Keratinocyte (primary cell): Measurements from ENCODE around the gene NSDHL. TPM values are rescaled to one million over a fixed set of nuclear protein-coding genes. Genes with fewer than 3 reads are reported as not detected.

Source experiments
- DNase-seq: peaks from one replicate; pipeline ENCODE4 v3.0.0-alpha.2; 2011; ENCODE audit warnings: low read depth, missing footprints, low spot score
- FAIRE-seq: peaks from 2 replicates; lab custom pipeline; 2011; peaks lifted over from hg19 to GRCh38; lab: Jason Lieb, UNC
- H2AFZ ChIP-seq: 2 replicates; pipeline ENCODE4 v1.6.0; 2012; ENCODE audit warnings: low read length, control low read depth, inconsistent platforms; ENCODE audit not compliant: control insufficient read depth
- H3K27ac ChIP-seq: 2 replicates; pipeline ENCODE4 v1.5.1; 2011; ENCODE audit warnings: low read length; ENCODE audit not compliant: control insufficient read depth, insufficient read depth
- H3K27me3 ChIP-seq: 3 replicates; pipeline ENCODE4 v1.6.0; 2011; ENCODE audit warnings: low read length; ENCODE audit not compliant: control insufficient read depth, insufficient read depth; ENCODE audit errors: extremely low read depth
- H3K36me3 ChIP-seq, 2 experiments: 2 replicates in 1 of 2; 3 replicates in 1 of 2; pipeline ENCODE4 v1.5.1; 2011; ENCODE audit warnings: low read length in 2 of 2, mild to moderate bottlenecking in 1 of 2; ENCODE audit not compliant: control insufficient read depth in 2 of 2, insufficient read depth in 2 of 2; ENCODE audit errors: extremely low read depth in 1 of 2
- H3K4me1 ChIP-seq: 3 replicates; pipeline ENCODE4 v1.5.1; 2011; ENCODE audit warnings: low read length; ENCODE audit not compliant: control insufficient read depth, insufficient read depth; ENCODE audit errors: extremely low read depth
- H3K4me2 ChIP-seq: 3 replicates; pipeline ENCODE4 v1.6.0; 2011; ENCODE audit warnings: low read depth, low read length; ENCODE audit not compliant: control insufficient read depth, insufficient read depth; ENCODE audit errors: extremely low read depth
- H3K4me3 ChIP-seq, 3 experiments: fragments of 200-600 bp in 1 of 3; sonication (generic) in 1 of 3; 2 replicates in 2 of 3; 3 replicates in 1 of 3; pipeline ENCODE4 v1.5.1; 2011 to 2016; ENCODE audit warnings: low read length in 3 of 3, mild to moderate bottlenecking in 3 of 3, control low read depth in 2 of 3, inconsistent platforms in 1 of 3, low read depth in 1 of 3, mixed read lengths in 1 of 3, mixed run types in 1 of 3, moderate library complexity in 1 of 3; ENCODE audit not compliant: control insufficient read depth in 2 of 3, insufficient read depth in 2 of 3; ENCODE audit errors: extremely low read depth in 1 of 3
- H3K79me2 ChIP-seq: 2 replicates; pipeline ENCODE4 v1.6.0; 2012; ENCODE audit warnings: low read length; ENCODE audit not compliant: control insufficient read depth, insufficient read depth
- H3K9ac ChIP-seq: 3 replicates; pipeline ENCODE4 v1.6.0; 2011; ENCODE audit warnings: low read length; ENCODE audit not compliant: control insufficient read depth, insufficient read depth; ENCODE audit errors: extremely low read depth
- H3K9me1 ChIP-seq: 3 replicates; pipeline ENCODE4 v1.6.0; 2011; ENCODE audit warnings: low read length; ENCODE audit not compliant: control insufficient read depth, insufficient read depth; ENCODE audit errors: extremely low read depth
- H3K9me3 ChIP-seq: 2 replicates; pipeline ENCODE4 v1.5.1; 2012; ENCODE audit warnings: low read depth, low read length; ENCODE audit not compliant: control insufficient read depth
- H4K20me1 ChIP-seq: 3 replicates; pipeline ENCODE4 v1.6.0; 2011; ENCODE audit warnings: low read length; ENCODE audit not compliant: control insufficient read depth, insufficient read depth; ENCODE audit errors: extremely low read depth
- EZH2 ChIP-seq: IDR thresholded peaks from one replicate; pipeline ENCODE4 v1.6.1; 2012; ENCODE audit warnings: inconsistent platforms, mild to moderate bottlenecking, low read length, moderate library complexity
- dilution Hi-C: fragments of 300-500 bp; cut with MboI; formaldehyde crosslinking; loops from one replicate; pipeline ENCODE4 v1.7.0; 2020; ENCODE audit warnings: low sequenced_read_pairs; ENCODE audit not compliant: extremely low pct_ligation_motif_present
- polyA plus RNA-seq, 5 experiments: library from polyadenylated mRNA; depleted of rRNA in 3 of 5; stranded (reverse) in 3 of 5; stranded (forward) in 1 of 5; unstranded in 1 of 5; fragments of >200 nt; gene quantifications; 1 replicate in 1 of 5; 2 replicates in 3 of 5; 3 replicates in 1 of 5; pipeline versions ENCODE4 v1.2.1 to v1.2.3, GENCODE V29; 2011 to 2012; ENCODE audit warnings: missing spikeins in 2 of 5, low read depth in 1 of 5, low replicate concordance in 1 of 5
- TF ChIP-seq, protein P1 (sequence below), 3 experiments: IDR thresholded peaks in 1 of 3; conservative IDR thresholded peaks in 1 of 3; optimal IDR thresholded peaks in 1 of 3; 2 replicates in 2 of 3; 3 replicates in 1 of 3; pipeline versions ENCODE3 to v1.5.1; 2011; ENCODE audit warnings: low read length in 3 of 3, mild to moderate bottlenecking in 3 of 3, moderate library complexity in 2 of 3, control low read depth in 1 of 3, inconsistent platforms in 1 of 3; ENCODE audit not compliant: insufficient read depth in 2 of 3; ENCODE audit errors: extremely low read depth in 1 of 3

The NSDHL gene
- polyA plus RNA-seq, 1 donor (not counting 4 experiments of a cell fraction or from before 2014, with no cell fraction given): 79.0 TPM

DNA sequence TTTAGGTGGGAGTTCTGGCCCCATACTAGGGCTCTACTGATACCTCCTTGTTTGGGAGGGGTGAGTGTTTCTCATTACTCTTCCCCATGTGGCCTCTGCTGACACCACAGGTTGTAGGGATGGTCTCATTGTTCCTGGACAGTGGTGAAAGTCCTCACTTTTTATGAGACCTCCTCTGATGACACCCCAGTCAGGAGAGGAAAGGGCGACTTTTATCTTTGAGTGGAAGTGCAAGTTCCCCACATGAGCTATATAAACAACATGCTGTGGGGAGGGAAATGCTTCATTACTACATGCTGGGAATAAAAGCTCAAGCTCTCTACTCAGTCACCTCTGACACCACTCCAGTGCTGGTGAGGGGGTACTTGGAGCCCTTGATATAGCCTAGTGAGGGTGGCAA is 31.9 kb upstream of the NSDHL start:
- no peak for DNase-seq
- Histone ChIP-seq H2AFZ (no peak overlapping the region), H3K27ac (no peak overlapping the region), H3K4me1 (no peaks in the 10 kb centered on the region), H3K36me3 (no peaks in the 10 kb centered on the region), H3K9me1 (no peaks in the 10 kb centered on the region), H3K9ac (no peak overlapping the region), H3K27me3 (no peaks in the 10 kb centered on the region), H4K20me1 (no peaks in the 10 kb centered on the region), H3K79me2 (no peaks in the 10 kb centered on the region), H3K9me3 (no peaks in the 10 kb centered on the region), H3K4me2 (no peak overlapping the region), H3K4me3 (no peak overlapping the region)
- FAIRE-seq: no peak
- TF ChIP-seq, protein P1, sequence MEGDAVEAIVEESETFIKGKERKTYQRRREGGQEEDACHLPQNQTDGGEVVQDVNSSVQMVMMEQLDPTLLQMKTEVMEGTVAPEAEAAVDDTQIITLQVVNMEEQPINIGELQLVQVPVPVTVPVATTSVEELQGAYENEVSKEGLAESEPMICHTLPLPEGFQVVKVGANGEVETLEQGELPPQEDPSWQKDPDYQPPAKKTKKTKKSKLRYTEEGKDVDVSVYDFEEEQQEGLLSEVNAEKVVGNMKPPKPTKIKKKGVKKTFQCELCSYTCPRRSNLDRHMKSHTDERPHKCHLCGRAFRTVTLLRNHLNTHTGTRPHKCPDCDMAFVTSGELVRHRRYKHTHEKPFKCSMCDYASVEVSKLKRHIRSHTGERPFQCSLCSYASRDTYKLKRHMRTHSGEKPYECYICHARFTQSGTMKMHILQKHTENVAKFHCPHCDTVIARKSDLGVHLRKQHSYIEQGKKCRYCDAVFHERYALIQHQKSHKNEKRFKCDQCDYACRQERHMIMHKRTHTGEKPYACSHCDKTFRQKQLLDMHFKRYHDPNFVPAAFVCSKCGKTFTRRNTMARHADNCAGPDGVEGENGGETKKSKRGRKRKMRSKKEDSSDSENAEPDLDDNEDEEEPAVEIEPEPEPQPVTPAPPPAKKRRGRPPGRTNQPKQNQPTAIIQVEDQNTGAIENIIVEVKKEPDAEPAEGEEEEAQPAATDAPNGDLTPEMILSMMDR (optimal IDR thresholded peaks at IDR 0.05 in 1 of 3, IDR thresholded peaks at IDR 0.05 in 1 of 3, conservative IDR thresholded peaks at IDR 0.05 in 1 of 3; ENCODE audit: extremely low read depth in 1 of 3, insufficient read depth in 2 of 3, low read length in 3 of 3): no peak
- TF ChIP-seq EZH2: no peak
- dilution Hi-C loops: no loop called here

DNA sequence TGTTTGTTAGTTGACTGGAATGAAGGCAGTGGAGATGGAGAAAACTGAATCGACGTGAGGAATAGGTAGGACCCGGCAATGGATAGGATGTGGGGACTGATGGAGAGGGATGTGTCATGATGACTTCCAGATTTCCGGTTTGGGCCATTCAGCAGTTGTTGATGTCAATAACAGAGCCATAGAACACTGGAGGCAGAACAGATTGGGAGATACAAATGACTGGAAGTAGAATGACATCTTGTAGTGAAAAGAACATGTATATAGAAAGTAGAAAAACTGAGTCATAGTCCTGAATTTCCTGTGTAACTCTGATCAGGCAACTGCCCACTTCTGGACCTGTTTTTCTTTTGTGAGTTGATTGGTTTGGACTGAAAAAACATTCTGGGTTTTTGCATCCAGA is 24.8 kb upstream of the NSDHL start:
- no peak overlapping the region for H3K4me2 ChIP-seq
- H3K9me1 ChIP-seq: no peaks in the 10 kb centered on the region
- H3K4me1 ChIP-seq: no peaks in the 10 kb centered on the region
- dilution Hi-C loops: no loop called here
- no peaks in the 10 kb centered on the region for H4K20me1 ChIP-seq
- H3K36me3 ChIP-seq: no peaks in the 10 kb centered on the region
- H3K9ac ChIP-seq: no peak overlapping the region
- no peak overlapping the region for H3K27ac ChIP-seq
- DNase-seq (no peak), FAIRE-seq (no peak)
- H2AFZ ChIP-seq: no peak overlapping the region
- H3K9me3 ChIP-seq: no peaks in the 10 kb centered on the region
- H3K4me3 ChIP-seq: no peak overlapping the region
- TF ChIP-seq, protein P1 (optimal IDR thresholded peaks at IDR 0.05 in 1 of 3, IDR thresholded peaks at IDR 0.05 in 1 of 3, conservative IDR thresholded peaks at IDR 0.05 in 1 of 3; ENCODE audit: extremely low read depth in 1 of 3, insufficient read depth in 2 of 3, low read length in 3 of 3): no peak
- no peak for TF ChIP-seq EZH2
- no peaks in the 10 kb centered on the region for H3K79me2 ChIP-seq
- no peaks in the 10 kb centered on the region for H3K27me3 ChIP-seq
